ENCODE measurements around the gene HMGB4. TPM values are rescaled to one million over a fixed set of nuclear protein-coding genes. Genes with fewer than 3 reads are reported as not detected.

The HMGB4 gene
- not detected for polyA plus RNA-seq (2013, experiment 1 of 4)
- not detected for polyA plus RNA-seq (2013, experiment 2 of 4)
- polyA plus RNA-seq (2013, experiment 3 of 4): not detected
- polyA plus RNA-seq (2013, experiment 4 of 4): not detected

- Histone ChIP-seq H3K27me3 (ENCODE audit: control insufficient read depth, insufficient read depth, low read length, poor library complexity, severe bottlenecking) (no peaks in the 10 kb centered on the region), H3K27ac (ENCODE audit: insufficient read depth, low read depth, low read length, poor library complexity, severe bottlenecking) (no peak within 1 kb of the TSS), H3K4me3 (ENCODE audit: insufficient read depth, low read depth, low read length) (no peak within 1 kb of the TSS), H3K36me3 (ENCODE audit: control insufficient read depth, insufficient read depth, low read length) (no peaks in the 10 kb centered on the region), H3K9me3 (ENCODE audit: control insufficient read depth, low read length) (peaks cover 2% of the 10 kb centered on the region), H3K4me1 (ENCODE audit: control insufficient read depth, insufficient read depth, low read length) (no peaks in the 10 kb centered on the region)
- WGBS, 2 experiments: 96% methylated on average over 3 of the region's 3 CpGs
These were observed at the start of gene HMGB4 for GRCh38 chr1:33863779-33864178. HMGB4 (plus strand) TSS chr1:33864079; CDS start chr1:33864192, 113 bp downstream.

- Histone ChIP-seq H3K36me3 (ENCODE audit: control insufficient read depth, insufficient read depth, low read length) (no peaks in the 10 kb centered on the region), H3K27me3 (ENCODE audit: control insufficient read depth, insufficient read depth, low read length, poor library complexity, severe bottlenecking) (no peaks in the 10 kb centered on the region), H3K9me3 (ENCODE audit: control insufficient read depth, low read length) (no peaks in the 10 kb centered on the region), H3K4me3 (ENCODE audit: insufficient read depth, low read depth, low read length) (no peak overlapping the region), H3K27ac (ENCODE audit: insufficient read depth, low read depth, low read length, poor library complexity, severe bottlenecking) (no peak overlapping the region), H3K4me1 (ENCODE audit: control insufficient read depth, insufficient read depth, low read length) (no peaks in the 10 kb centered on the region)
- WGBS, 2 experiments: 91 to 97% methylated on average over 2 of the region's 2 CpGs
These were observed 49.7 kb upstream of the HMGB4 start for GRCh38 chr1:33814166-33814565.

- Histone ChIP-seq H3K36me3 (ENCODE audit: control insufficient read depth, insufficient read depth, low read length) (no peaks in the 10 kb centered on the region), H3K27ac (ENCODE audit: insufficient read depth, low read depth, low read length, poor library complexity, severe bottlenecking) (no peak overlapping the region), H3K27me3 (ENCODE audit: control insufficient read depth, insufficient read depth, low read length, poor library complexity, severe bottlenecking) (no peaks in the 10 kb centered on the region), H3K4me3 (ENCODE audit: insufficient read depth, low read depth, low read length) (no peak overlapping the region), H3K4me1 (ENCODE audit: control insufficient read depth, insufficient read depth, low read length) (no peaks in the 10 kb centered on the region), H3K9me3 (ENCODE audit: control insufficient read depth, low read length) (no peaks in the 10 kb centered on the region)
- 94 to 97% methylated on average over 3 to 4 of the region's 4 CpGs for WGBS, 2 experiments
These were observed 48.8 kb upstream of the HMGB4 start for GRCh38 chr1:33815061-33815460.

DNA sequence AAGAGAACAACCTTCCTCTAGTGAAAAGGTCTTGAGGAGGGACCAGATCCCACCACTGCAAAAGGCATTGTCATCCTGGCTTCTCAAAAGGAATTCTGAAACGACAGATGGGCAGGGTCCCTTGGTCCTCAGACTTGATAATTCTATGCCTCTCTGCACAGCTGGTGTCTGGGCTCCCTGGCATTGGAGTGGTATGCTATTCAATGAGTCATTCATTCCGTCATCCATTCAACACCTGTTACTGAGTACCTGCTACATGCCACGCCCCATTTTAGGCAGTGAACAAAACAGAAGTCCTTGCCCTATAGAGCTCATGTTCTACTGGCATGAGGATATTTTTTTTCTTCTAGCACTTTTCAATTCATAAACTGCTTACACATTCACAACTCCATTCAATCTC is 45.8 kb upstream of the HMGB4 start:
- Histone ChIP-seq H3K4me3 (ENCODE audit: insufficient read depth, low read depth, low read length) (no peak overlapping the region), H3K36me3 (ENCODE audit: control insufficient read depth, insufficient read depth, low read length) (no peaks in the 10 kb centered on the region), H3K27me3 (ENCODE audit: control insufficient read depth, insufficient read depth, low read length, poor library complexity, severe bottlenecking) (no peaks in the 10 kb centered on the region), H3K4me1 (ENCODE audit: control insufficient read depth, insufficient read depth, low read length) (no peaks in the 10 kb centered on the region), H3K9me3 (ENCODE audit: control insufficient read depth, low read length) (no peaks in the 10 kb centered on the region), H3K27ac (ENCODE audit: insufficient read depth, low read depth, low read length, poor library complexity, severe bottlenecking) (no peak overlapping the region)
- 90 to 97% methylated on average over 3 of the region's 3 CpGs for WGBS, 2 experiments

DNA sequence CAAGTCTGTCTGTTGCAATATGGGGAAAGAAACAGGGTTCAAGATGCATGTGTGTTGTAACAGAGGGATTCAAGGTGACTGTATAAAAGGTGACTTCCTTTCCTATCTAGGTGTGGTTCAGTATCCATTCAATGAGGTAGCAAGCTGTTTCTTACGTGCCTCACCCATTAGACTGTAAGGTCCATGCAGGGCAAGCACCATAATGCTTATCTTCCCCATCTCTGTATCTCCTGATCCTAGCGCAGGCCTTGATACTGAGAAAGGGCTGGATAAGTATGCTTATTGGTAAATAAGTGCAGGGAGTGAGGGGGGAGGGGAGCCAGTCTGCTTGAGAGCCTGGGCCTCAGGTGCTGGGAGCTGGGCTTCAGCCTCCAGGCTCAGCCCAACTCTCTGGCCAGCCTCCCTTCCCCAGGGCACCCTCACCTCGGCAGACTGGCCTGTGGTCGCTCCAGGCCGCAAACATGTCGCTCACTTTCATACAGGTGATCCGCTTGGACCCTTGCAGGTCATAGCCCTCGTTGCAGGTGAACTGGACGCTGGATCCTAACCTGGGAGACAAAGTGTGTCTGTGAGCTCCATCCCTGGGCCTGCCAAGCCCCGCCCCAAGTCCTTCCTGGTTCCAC is 44.5 kb upstream of the HMGB4 start:
- no peaks in the 10 kb centered on the region for H3K9me3 ChIP-seq (ENCODE audit: control insufficient read depth, low read length)
- 94 to 95% methylated on average over 10 of the region's 10 CpGs for WGBS, 2 experiments

DNA sequence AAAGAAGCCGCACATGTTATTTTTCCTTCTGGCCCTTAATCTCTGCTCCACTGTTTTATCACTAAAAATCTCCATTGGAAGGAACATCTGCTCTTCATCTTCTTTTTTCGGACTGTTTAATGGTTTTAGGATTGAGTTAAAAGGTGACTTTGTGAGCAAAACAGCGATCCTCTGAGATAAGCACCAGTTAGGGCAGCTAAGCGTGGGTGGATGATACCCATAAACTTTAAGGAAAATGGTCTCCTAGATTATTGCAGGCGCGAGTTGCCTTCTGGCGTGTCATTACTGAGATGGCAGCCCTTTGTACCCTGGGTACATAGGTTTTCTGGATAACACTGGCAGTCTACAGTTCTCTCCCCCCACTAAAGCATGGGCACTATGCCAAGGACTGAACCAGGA is 44.0 kb upstream of the HMGB4 start:
- Histone ChIP-seq H3K27ac (ENCODE audit: insufficient read depth, low read depth, low read length, poor library complexity, severe bottlenecking) (no peak overlapping the region), H3K27me3 (ENCODE audit: control insufficient read depth, insufficient read depth, low read length, poor library complexity, severe bottlenecking) (no peaks in the 10 kb centered on the region), H3K4me3 (ENCODE audit: insufficient read depth, low read depth, low read length) (no peak overlapping the region), H3K36me3 (ENCODE audit: control insufficient read depth, insufficient read depth, low read length) (no peaks in the 10 kb centered on the region), H3K9me3 (ENCODE audit: control insufficient read depth, low read length) (no peaks in the 10 kb centered on the region), H3K4me1 (ENCODE audit: control insufficient read depth, insufficient read depth, low read length) (no peaks in the 10 kb centered on the region)
- 89 to 92% methylated on average over 7 of the region's 7 CpGs for WGBS, 2 experiments

More for the DNA sequence above, 44.5 kb upstream of the HMGB4 start:
- no peaks in the 10 kb centered on the region for H3K27me3 ChIP-seq (ENCODE audit: control insufficient read depth, insufficient read depth, low read length, poor library complexity, severe bottlenecking)
- no peak overlapping the region for H3K4me3 ChIP-seq (ENCODE audit: insufficient read depth, low read depth, low read length)
- H3K36me3 ChIP-seq (ENCODE audit: control insufficient read depth, insufficient read depth, low read length): no peaks in the 10 kb centered on the region
- no peaks in the 10 kb centered on the region for H3K4me1 ChIP-seq (ENCODE audit: control insufficient read depth, insufficient read depth, low read length)
- H3K27ac ChIP-seq (ENCODE audit: insufficient read depth, low read depth, low read length, poor library complexity, severe bottlenecking): no peak overlapping the region

DNA sequence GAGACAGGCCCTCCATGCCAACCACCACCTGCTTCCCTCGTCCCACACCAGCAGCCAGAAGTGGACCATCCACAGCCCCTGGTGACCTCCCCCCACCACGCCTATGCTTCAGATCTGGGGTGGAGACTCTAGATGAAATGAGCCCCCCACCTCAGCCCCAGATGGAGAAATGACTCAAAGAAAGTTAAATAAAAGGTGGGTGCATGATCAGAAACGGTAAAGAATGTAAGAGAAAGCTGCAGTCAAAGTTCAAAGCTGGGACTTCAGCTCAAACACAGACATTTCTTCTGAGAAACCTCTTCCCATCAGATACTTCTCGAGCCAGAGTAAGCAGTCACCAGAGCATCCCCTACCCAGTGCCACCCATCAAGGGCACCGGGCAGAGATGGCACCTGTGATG is 43.1 kb upstream of the HMGB4 start:
- WGBS, 2 experiments: 88 to 92% methylated on average over 4 to 5 of the region's 5 CpGs
- Histone ChIP-seq H3K9me3 (ENCODE audit: control insufficient read depth, low read length) (no peaks in the 10 kb centered on the region), H3K36me3 (ENCODE audit: control insufficient read depth, insufficient read depth, low read length) (no peaks in the 10 kb centered on the region), H3K4me3 (ENCODE audit: insufficient read depth, low read depth, low read length) (no peak overlapping the region), H3K27me3 (ENCODE audit: control insufficient read depth, insufficient read depth, low read length, poor library complexity, severe bottlenecking) (no peaks in the 10 kb centered on the region), H3K4me1 (ENCODE audit: control insufficient read depth, insufficient read depth, low read length) (no peaks in the 10 kb centered on the region), H3K27ac (ENCODE audit: insufficient read depth, low read depth, low read length, poor library complexity, severe bottlenecking) (no peak overlapping the region)

- Histone ChIP-seq H3K4me1 (ENCODE audit: control insufficient read depth, insufficient read depth, low read length) (no peaks in the 10 kb centered on the region), H3K9me3 (ENCODE audit: control insufficient read depth, low read length) (no peaks in the 10 kb centered on the region), H3K27me3 (ENCODE audit: control insufficient read depth, insufficient read depth, low read length, poor library complexity, severe bottlenecking) (no peaks in the 10 kb centered on the region), H3K27ac (ENCODE audit: insufficient read depth, low read depth, low read length, poor library complexity, severe bottlenecking) (no peak overlapping the region), H3K4me3 (ENCODE audit: insufficient read depth, low read depth, low read length) (no peak overlapping the region), H3K36me3 (ENCODE audit: control insufficient read depth, insufficient read depth, low read length) (no peaks in the 10 kb centered on the region)
- 88 to 94% methylated on average over 6 of the region's 6 CpGs for WGBS, 2 experiments
These were observed 42.6 kb upstream of the HMGB4 start for GRCh38 chr1:33821291-33821690.

DNA sequence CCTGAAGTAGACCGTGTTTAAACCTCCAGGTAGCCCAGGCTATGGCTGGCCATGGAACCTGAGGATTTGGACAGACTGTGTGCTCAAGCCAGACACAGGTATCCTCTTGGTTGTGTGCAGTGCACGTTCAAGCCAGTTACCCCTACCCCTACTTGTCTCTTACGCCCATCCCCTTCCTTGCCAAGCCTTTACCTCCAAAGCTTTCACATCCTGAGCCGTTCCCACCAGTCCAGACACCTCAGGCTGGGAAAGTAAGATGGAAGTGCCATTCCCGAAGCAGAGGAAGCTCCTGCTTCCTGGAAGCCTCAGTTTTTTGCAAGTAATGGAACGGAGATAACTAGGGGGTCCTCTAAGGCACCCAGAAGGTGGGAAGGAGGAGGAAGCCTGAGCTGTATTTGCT is 41.5 kb upstream of the HMGB4 start:
- WGBS, 2 experiments: 92 to 93% methylated on average over 6 of the region's 6 CpGs
- Histone ChIP-seq H3K4me1 (ENCODE audit: control insufficient read depth, insufficient read depth, low read length) (no peaks in the 10 kb centered on the region), H3K36me3 (ENCODE audit: control insufficient read depth, insufficient read depth, low read length) (no peaks in the 10 kb centered on the region), H3K4me3 (ENCODE audit: insufficient read depth, low read depth, low read length) (no peak overlapping the region), H3K27ac (ENCODE audit: insufficient read depth, low read depth, low read length, poor library complexity, severe bottlenecking) (no peak overlapping the region), H3K9me3 (ENCODE audit: control insufficient read depth, low read length) (no peaks in the 10 kb centered on the region), H3K27me3 (ENCODE audit: control insufficient read depth, insufficient read depth, low read length, poor library complexity, severe bottlenecking) (no peaks in the 10 kb centered on the region)

DNA sequence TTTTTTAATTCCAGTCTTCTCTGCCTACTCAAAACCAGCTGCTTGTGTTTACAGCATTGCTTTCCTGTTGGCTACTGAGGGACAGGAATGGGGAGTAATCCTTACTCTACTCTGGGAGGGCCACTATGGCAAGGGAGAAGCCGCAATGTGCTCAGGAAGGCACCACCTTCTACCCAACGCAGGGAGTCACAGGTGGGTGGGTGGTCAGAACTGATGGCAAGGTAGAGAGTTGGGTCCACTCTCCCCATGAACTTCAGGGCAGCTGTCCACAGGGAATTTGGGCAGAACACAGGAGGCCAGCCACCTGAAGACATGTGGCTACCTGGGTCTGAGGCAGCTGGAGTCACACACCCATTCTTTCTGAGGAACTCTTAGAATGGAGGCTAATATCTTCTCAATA is 40.5 kb upstream of the HMGB4 start:
- Histone ChIP-seq H3K27me3 (ENCODE audit: control insufficient read depth, insufficient read depth, low read length, poor library complexity, severe bottlenecking) (no peaks in the 10 kb centered on the region), H3K4me1 (ENCODE audit: control insufficient read depth, insufficient read depth, low read length) (no peaks in the 10 kb centered on the region), H3K9me3 (ENCODE audit: control insufficient read depth, low read length) (no peaks in the 10 kb centered on the region), H3K4me3 (ENCODE audit: insufficient read depth, low read depth, low read length) (no peak overlapping the region), H3K27ac (ENCODE audit: insufficient read depth, low read depth, low read length, poor library complexity, severe bottlenecking) (no peak overlapping the region), H3K36me3 (ENCODE audit: control insufficient read depth, insufficient read depth, low read length) (no peaks in the 10 kb centered on the region)
- 97% methylated on average over 2 of the region's 2 CpGs for WGBS, 2 experiments

All from ectodermal cell (in vitro differentiated cells).